Stimulated activated CD4-positive, alpha-beta T cell treated with anti-CD3 and anti-CD28 coated beads, TNF-alpha, amount 100 ng/mL, for 1 hour (primary cell): ENCODE data around the gene TMEM107.
A peak's percentile ranks its signal among the peaks of the same experiment; 100 is the strongest.

Source experiments
- DNase-seq, 3 donors: peaks; one replicate each; pipeline ENCODE4 v3.0.0-alpha.2; 2020; ENCODE audit warnings: low read depth in 3 of 3, low spot score in 1 of 3

TMEM107 gene

GRCh38 chr17:8162997-8163977 lies 12.9 kb downstream of the TMEM107 start:
- DNase-seq = no peak

GRCh38 chr17:8162233-8162996 lies 13.8 kb downstream of the TMEM107 start, which contains the start of gene VAMP2:
Gene VAMP2 (minus strand): TSS chr17:8162948. CDS start chr17:8162879, 69 bp downstream.
- DNase-seq = peak; percentile 60 to 74 (median 64)

- no peak for DNase-seq
These were observed 14.6 kb downstream of the TMEM107 start for GRCh38 chr17:8161289-8162232.

GRCh38 chr17:8160741-8161221 lies 15.4 kb downstream of the TMEM107 start:
- DNase-seq = no peak

- no peak for DNase-seq
These were observed 16.0 kb downstream of the TMEM107 start for GRCh38 chr17:8160224-8160577.

GRCh38 chr17:8159459-8160223 lies 16.5 kb downstream of the TMEM107 start:
- no peak for DNase-seq

GRCh38 chr17:8159032-8159400 lies 17.2 kb downstream of the TMEM107 start:
- no peak for DNase-seq

- DNase-seq = peak; percentile 59 to 82 (median 65)
These were observed 17.7 kb downstream of the TMEM107 start for GRCh38 chr17:8158267-8159031.

- peak; percentile 98 to 100 (median 100) for DNase-seq
These were observed 19.8 kb downstream of the TMEM107 start for GRCh38 chr17:8156246-8156992.

GRCh38 chr17:8155996-8156245 lies 20.3 kb downstream of the TMEM107 start:
- no peak for DNase-seq

GRCh38 chr17:8155231-8155995 lies 20.8 kb downstream of the TMEM107 start:
- no peak for DNase-seq

- DNase-seq = no peak
These were observed 21.5 kb downstream of the TMEM107 start for GRCh38 chr17:8154608-8155155.

- DNase-seq = peak; percentile 69 to 76 (median 71)
These were observed 22.1 kb downstream of the TMEM107 start for GRCh38 chr17:8153957-8154607.

- DNase-seq = peak in 1 of 3 donors; percentile 33
These were observed 22.6 kb downstream of the TMEM107 start for GRCh38 chr17:8153525-8153956.

- DNase-seq = no peak
These were observed 23.1 kb downstream of the TMEM107 start for GRCh38 chr17:8153031-8153451.

GRCh38 chr17:8152112-8152775 lies 23.9 kb downstream of the TMEM107 start, which contains the start of gene PER1:
Gene PER1 (minus strand): TSS chr17:8152404. CDS start chr17:8150706, 1,698 bp downstream.
- DNase-seq = peak; percentile 64 to 76 (median 69)
